AG04450 (cell line): ENCODE measurements around the gene NCAN. TPM values are rescaled to one million over a fixed set of nuclear protein-coding genes. Genes with fewer than 3 reads are reported as not detected.
"Not testable (repeated sequence)": the region's sequence is repeated elsewhere in the genome, so short reads cannot be mapped to it uniquely, and the experiment has no call there.

Experiments
- CTCF ChIA-PET: fragments of 300-600, 350-600 bp; formaldehyde crosslinking; extraction: SDS; loops from one replicate; lab custom pipeline; 2022; ENCODE audit warnings: antibody characterized with exemption, inconsistent platforms; lab: Charles Lee
- POLR2A ChIA-PET: fragments of 350-600 bp; formaldehyde crosslinking; extraction: SDS; loops from one replicate; lab custom pipeline; 2021; ENCODE audit warnings: antibody characterized with exemption, inconsistent platforms; lab: Yijun Ruan, JAX
- DNase-seq: peaks from one replicate; pipeline ENCODE4 v3.0.0-alpha.2; 2011; ENCODE audit warnings: low read depth, low spot score
- H3K27ac ChIP-seq: one replicate; pipeline ENCODE4 v1.5.1; 2012; ENCODE audit warnings: low read depth, low read length, control low read depth
- H3K27me3 ChIP-seq: one replicate; pipeline ENCODE4 v1.6.0; 2012; ENCODE audit warnings: low read length; ENCODE audit not compliant: control insufficient read depth, insufficient read depth
- H3K4me3 ChIP-seq: 2 replicates; pipeline ENCODE4 v1.5.1; 2011; ENCODE audit warnings: mild to moderate bottlenecking, low read depth, low read length, control low read depth
- H3K9me3 ChIP-seq: 2 replicates; pipeline ENCODE4 v1.5.1; 2012; ENCODE audit warnings: low read length; ENCODE audit not compliant: control insufficient read depth, insufficient read depth
- polyA plus RNA-seq: library from polyadenylated mRNA; depleted of rRNA; stranded (reverse); fragments of >200 nt; gene quantifications from 2 replicates; pipeline ENCODE4 v1.2.3, GENCODE V29; 2011
- TF ChIP-seq, protein P1 (sequence below): IDR thresholded peaks from 2 replicates; pipeline ENCODE4 v1.5.1; 2011; ENCODE audit warnings: low read depth, low read length, control low read depth, inconsistent platforms

Gene NCAN
- polyA plus RNA-seq, 1 experiment: not detected

DNA sequence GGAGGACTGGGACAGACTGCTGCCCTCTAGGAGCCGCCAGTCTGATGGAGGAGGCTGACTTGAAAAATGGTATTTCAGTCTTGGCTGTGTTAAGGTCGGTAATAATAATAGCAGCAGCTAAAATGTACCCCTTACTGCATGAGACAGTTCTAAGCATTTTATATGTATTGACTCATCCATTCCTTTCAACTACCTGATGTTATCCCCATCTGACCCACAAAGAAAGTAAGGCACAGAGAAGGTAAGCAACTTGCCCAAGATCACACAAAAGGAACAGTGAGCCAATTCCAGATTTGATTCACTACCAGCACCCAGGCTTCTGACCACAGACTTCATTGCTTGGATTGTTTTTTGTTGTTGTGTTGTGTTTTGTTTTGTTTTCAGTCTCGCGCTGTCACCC, 4.0 kb downstream of the NCAN start:
- ChIA-PET CTCF (no interaction called here), POLR2A (no interaction called here)
- no peak for DNase-seq
- no peak overlapping the region for H3K27ac ChIP-seq
- H3K4me3 ChIP-seq: no peak overlapping the region
- no peaks in the 10 kb centered on the region for H3K9me3 ChIP-seq
- H3K27me3 ChIP-seq: peaks cover 27% of the 10 kb centered on the region
- TF ChIP-seq, protein P1, sequence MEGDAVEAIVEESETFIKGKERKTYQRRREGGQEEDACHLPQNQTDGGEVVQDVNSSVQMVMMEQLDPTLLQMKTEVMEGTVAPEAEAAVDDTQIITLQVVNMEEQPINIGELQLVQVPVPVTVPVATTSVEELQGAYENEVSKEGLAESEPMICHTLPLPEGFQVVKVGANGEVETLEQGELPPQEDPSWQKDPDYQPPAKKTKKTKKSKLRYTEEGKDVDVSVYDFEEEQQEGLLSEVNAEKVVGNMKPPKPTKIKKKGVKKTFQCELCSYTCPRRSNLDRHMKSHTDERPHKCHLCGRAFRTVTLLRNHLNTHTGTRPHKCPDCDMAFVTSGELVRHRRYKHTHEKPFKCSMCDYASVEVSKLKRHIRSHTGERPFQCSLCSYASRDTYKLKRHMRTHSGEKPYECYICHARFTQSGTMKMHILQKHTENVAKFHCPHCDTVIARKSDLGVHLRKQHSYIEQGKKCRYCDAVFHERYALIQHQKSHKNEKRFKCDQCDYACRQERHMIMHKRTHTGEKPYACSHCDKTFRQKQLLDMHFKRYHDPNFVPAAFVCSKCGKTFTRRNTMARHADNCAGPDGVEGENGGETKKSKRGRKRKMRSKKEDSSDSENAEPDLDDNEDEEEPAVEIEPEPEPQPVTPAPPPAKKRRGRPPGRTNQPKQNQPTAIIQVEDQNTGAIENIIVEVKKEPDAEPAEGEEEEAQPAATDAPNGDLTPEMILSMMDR: no peak

DNA sequence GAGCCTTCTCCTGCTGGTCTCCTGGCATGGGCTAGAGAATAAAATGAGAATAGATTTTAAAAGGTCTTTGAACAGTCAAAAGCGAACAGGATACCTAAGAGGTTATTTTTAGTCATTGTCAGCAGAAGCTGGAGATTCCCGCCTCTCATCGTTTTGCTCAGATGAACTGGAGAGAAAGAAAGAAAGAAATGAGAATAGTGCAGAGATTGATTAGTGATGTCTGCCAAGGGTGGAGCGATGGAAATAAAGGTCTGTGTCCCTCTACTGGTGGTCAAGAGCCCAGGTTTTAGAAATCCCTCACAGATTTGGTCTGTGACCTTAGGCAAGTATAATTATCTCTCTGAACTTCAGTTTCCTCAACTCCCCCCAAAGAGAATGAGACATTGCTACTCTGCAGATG, 5.3 kb downstream of the NCAN start:
- Histone ChIP-seq H3K27me3 (peaks cover 23% of the 10 kb centered on the region), H3K4me3 (no peak overlapping the region), H3K27ac (no peak overlapping the region), H3K9me3 (no peaks in the 10 kb centered on the region)
- CTCF ChIA-PET: no interaction called here
- no peak for DNase-seq
- POLR2A ChIA-PET: no interaction called here
- TF ChIP-seq, protein P1: no peak

DNA sequence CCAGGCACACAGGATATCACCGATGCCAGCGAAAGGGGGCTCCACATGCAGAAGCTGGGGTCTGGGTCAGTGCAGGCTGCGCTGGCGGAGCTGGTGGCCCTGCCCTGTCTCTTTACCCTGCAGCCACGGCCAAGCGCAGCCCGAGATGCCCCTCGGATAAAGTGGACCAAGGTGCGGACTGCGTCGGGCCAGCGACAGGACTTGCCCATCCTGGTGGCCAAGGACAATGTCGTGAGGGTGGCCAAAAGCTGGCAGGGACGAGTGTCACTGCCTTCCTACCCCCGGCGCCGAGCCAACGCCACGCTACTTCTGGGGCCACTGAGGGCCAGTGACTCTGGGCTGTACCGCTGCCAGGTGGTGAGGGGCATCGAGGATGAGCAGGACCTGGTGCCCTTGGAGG, 7.2 kb downstream of the NCAN start:
- ChIA-PET CTCF (no interaction called here), POLR2A (interaction anchor here (0.6 kb wide), 1 partner anchor 97 kb away, joined by 5 read pairs; no protein-coding TSS in a partner anchor)
- Histone ChIP-seq H3K27ac (no peak overlapping the region), H3K27me3 (peaks cover 9% of the 10 kb centered on the region), H3K4me3 (no peak overlapping the region), H3K9me3 (no peaks in the 10 kb centered on the region)
- no peak for DNase-seq
- TF ChIP-seq, protein P1: no peak

GRCh38 chr19:19221000-19221399, 9.2 kb downstream of the NCAN start:
- DNase-seq, H3K9me3 ChIP-seq, H3K4me3 ChIP-seq, CTCF ChIA-PET, POLR2A ChIA-PET, H3K27me3 ChIP-seq, H3K27ac ChIP-seq: not testable (repeated sequence)

- Histone ChIP-seq H3K9me3 (no peaks in the 10 kb centered on the region), H3K27ac (no peak overlapping the region), H3K27me3 (peaks cover 9% of the 10 kb centered on the region), H3K4me3 (no peak overlapping the region)
- POLR2A ChIA-PET: no interaction called here
- CTCF ChIA-PET: no interaction called here
- TF ChIP-seq, protein P1: no peak
- DNase-seq: no peak
These were observed 11.3 kb downstream of the NCAN start for GRCh38 chr19:19223060-19223459.

DNA sequence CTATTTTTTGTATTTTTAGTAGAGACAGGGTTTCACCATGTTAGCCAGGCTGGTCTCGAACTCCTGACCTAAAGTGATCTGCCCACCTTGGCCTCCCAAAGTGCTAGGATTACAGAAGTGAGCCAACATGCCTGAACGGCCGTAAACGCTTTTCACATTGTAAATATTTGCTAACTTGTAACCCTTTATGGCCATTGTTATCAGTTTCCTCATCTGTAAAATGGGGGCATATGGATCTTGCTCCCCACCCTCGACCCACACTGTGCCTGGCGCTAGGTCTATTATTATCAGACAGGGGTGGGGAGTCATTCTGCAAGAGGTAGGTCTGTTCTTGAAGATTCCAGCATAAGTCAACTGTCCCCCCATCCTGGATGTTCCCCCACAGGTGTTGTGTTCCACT, 11.9 kb downstream of the NCAN start:
- CTCF ChIA-PET: no interaction called here
- TF ChIP-seq, protein P1: no peak
- peaks cover 9% of the 10 kb centered on the region for H3K27me3 ChIP-seq

More for the DNA sequence above, 11.9 kb downstream of the NCAN start:
- DNase-seq: no peak
- Histone ChIP-seq H3K9me3 (no peaks in the 10 kb centered on the region), H3K4me3 (no peak overlapping the region), H3K27ac (no peak overlapping the region)
- POLR2A ChIA-PET: no interaction called here
